Ovary (tissue), 3 donors: ENCODE data around the gene PEPD.

Source experiments
- EP300 ChIP-seq: sonication (generic); formaldehyde crosslinking; IDR thresholded peaks from one replicate; pipeline ENCODE4 v1.6.1; 2017; ENCODE audit warnings: antibody characterized with exemption
- POLR2A ChIP-seq: fragments of 450-650 bp; IDR thresholded peaks from one replicate; pipeline ENCODE4 v1.6.1; 2017; ENCODE audit warnings: antibody characterized with exemption, mild to moderate bottlenecking, moderate library complexity
- TF ChIP-seq, protein P1 (sequence below), 3 donors: fragments of 450-650 bp in 2 of 3; fragments of 200-600 bp in 1 of 3; IDR thresholded peaks; one replicate each; pipeline versions ENCODE4 v1.5.1 to v1.8.0; 2016 to 2022; ENCODE audit warnings: antibody characterized with exemption in 3 of 3, mild to moderate bottlenecking in 1 of 3
- donor health status: DM: no; HTN: no; CAD: no.

DNA sequence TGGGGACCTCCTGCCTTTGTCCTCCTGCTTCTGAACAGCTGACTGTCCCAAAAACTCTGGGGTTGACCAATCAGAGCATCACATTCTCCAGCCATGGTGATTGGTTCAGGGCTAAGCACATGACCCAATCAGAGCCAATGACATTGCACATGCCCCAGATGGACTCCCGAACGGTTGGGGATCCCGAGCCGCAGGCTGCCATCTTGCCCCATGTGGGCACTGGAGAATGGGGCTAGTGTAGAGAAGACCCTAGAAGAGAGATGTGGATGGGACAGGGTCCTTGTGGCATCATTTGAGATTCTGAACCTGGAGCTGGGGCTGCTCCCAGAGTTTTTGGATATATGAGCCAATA, 31.3 kb upstream of the PEPD start:
- TF ChIP-seq, protein P1, sequence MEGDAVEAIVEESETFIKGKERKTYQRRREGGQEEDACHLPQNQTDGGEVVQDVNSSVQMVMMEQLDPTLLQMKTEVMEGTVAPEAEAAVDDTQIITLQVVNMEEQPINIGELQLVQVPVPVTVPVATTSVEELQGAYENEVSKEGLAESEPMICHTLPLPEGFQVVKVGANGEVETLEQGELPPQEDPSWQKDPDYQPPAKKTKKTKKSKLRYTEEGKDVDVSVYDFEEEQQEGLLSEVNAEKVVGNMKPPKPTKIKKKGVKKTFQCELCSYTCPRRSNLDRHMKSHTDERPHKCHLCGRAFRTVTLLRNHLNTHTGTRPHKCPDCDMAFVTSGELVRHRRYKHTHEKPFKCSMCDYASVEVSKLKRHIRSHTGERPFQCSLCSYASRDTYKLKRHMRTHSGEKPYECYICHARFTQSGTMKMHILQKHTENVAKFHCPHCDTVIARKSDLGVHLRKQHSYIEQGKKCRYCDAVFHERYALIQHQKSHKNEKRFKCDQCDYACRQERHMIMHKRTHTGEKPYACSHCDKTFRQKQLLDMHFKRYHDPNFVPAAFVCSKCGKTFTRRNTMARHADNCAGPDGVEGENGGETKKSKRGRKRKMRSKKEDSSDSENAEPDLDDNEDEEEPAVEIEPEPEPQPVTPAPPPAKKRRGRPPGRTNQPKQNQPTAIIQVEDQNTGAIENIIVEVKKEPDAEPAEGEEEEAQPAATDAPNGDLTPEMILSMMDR (IDR thresholded peaks at IDR 0.05) = no peak
- no peak for TF ChIP-seq EP300
- TF ChIP-seq POLR2A = no peak
